HepG2 (cell line): ENCODE results near the gene PRKCI. TPM values are rescaled to one million over a fixed set of nuclear protein-coding genes. Genes with fewer than 3 reads are reported as not detected.

Experiments
- CBX1 ChIP-seq: IDR thresholded peaks from one replicate; pipeline ENCODE4 v1.6.1; 2016; ENCODE audit warnings: antibody characterized with exemption, low read depth
- GABPB1 ChIP-seq: IDR thresholded peaks from 2 replicates; pipeline ENCODE4 v1.6.1; 2016; ENCODE audit warnings: mild to moderate bottlenecking, missing genetic modification reagents, moderate library complexity, missing compliant biosample characterization
- GTF3A ChIP-seq: sonication (generic); formaldehyde crosslinking; conservative IDR thresholded peaks from 2 replicates; pipeline ENCODE4 v1.4.0; 2020; ENCODE audit warnings: mild to moderate bottlenecking, missing genetic modification reagents
- IRX3 ChIP-seq: sonication (generic); formaldehyde crosslinking; IDR thresholded peaks from 2 replicates; pipeline ENCODE4 v1.8.1; 2023; ENCODE audit warnings: mild to moderate bottlenecking, low read depth, missing genetic modification reagents, borderline replicate concordance
- MED13 ChIP-seq: sonication (generic); formaldehyde crosslinking; IDR thresholded peaks from 2 replicates; pipeline ENCODE4 v1.5.0; 2020; ENCODE audit warnings: missing genetic modification reagents
- MYC ChIP-seq: sonication (generic); formaldehyde crosslinking; IDR thresholded peaks from 2 replicates; pipeline ENCODE4 v1.9.0; 2021; ENCODE audit warnings: missing genetic modification reagents, borderline replicate concordance
- PTBP1 ChIP-seq: fragments of 200-400 bp; formaldehyde crosslinking; IDR thresholded peaks from 2 replicates; pipeline ENCODE4 v1.6.1; 2018; ENCODE audit warnings: low read length, low read depth; ENCODE audit not compliant: poor library complexity, severe bottlenecking
- RFX5 ChIP-seq: IDR thresholded peaks from 2 replicates; pipeline ENCODE4 v1.6.1; 2011; ENCODE audit warnings: low read depth, low read length, improper control_type of control experiment
- SRSF1 ChIP-seq: fragments of 200-400 bp; formaldehyde crosslinking; optimal IDR thresholded peaks from 2 replicates; pipeline ENCODE3; 2017; ENCODE audit warnings: mild to moderate bottlenecking, low read depth, low read length, moderate library complexity
- ZFP37 ChIP-seq: sonication (generic); formaldehyde crosslinking; IDR thresholded peaks from 2 replicates; pipeline ENCODE4 v1.4.0; 2020; ENCODE audit warnings: missing genetic modification reagents, borderline replicate concordance
- ZNF225 ChIP-seq: sonication (generic); formaldehyde crosslinking; IDR thresholded peaks from 2 replicates; pipeline ENCODE4 v1.4.0; 2020; ENCODE audit warnings: mild to moderate bottlenecking, missing genetic modification reagents
- ZNF343 ChIP-seq: sonication (generic); formaldehyde crosslinking; IDR thresholded peaks from 2 replicates; pipeline ENCODE4 v1.4.0; 2020; ENCODE audit warnings: mild to moderate bottlenecking, missing genetic modification reagents
- ZNF441 ChIP-seq: sonication (generic); formaldehyde crosslinking; IDR thresholded peaks from 2 replicates; pipeline ENCODE4 v1.7.0; 2021; ENCODE audit warnings: missing genetic modification reagents, borderline replicate concordance
- ZNF747 ChIP-seq: sonication (generic); formaldehyde crosslinking; IDR thresholded peaks from 2 replicates; pipeline ENCODE4 v1.8.1; 2023; ENCODE audit warnings: missing genetic modification reagents, mild to moderate bottlenecking, borderline replicate concordance
- polyA plus RNA-seq, 8 experiments: library from polyadenylated mRNA; depleted of rRNA in 3 of 8; stranded (reverse) in 7 of 8; unstranded in 1 of 8; fragments of >200 nt; fragmentation: Illumina TruSeq in 4 of 8; extraction: Trizol in 4 of 8; gene quantifications; 2 replicates each; pipeline versions ENCODE4 v1.2.1 to v1.2.3, GENCODE V29; 2011 to 2016; ENCODE audit warnings: low read depth in 4 of 8, missing spikeins in 1 of 8, mixed read lengths in 1 of 8; ENCODE audit not compliant: insufficient read depth in 1 of 8
- total RNA-seq, 5 experiments: library from RNA; depleted of rRNA; stranded (reverse); fragments of >200 nt; fragmentation: Illumina TruSeq; extraction: Trizol; gene quantifications; 2 replicates each; pipeline ENCODE4 v1.2.3, GENCODE V29; 2016; ENCODE audit warnings: low read depth in 1 of 5
- TF ChIP-seq, protein P1 (sequence below): sonication (generic); formaldehyde crosslinking; IDR thresholded peaks from 2 replicates; pipeline ENCODE4 v1.9.0; 2021; ENCODE audit warnings: missing genetic modification reagents, borderline replicate concordance
- TF ChIP-seq, protein P2 (sequence below): sonication (generic); formaldehyde crosslinking; IDR thresholded peaks from 2 replicates; pipeline ENCODE4 v1.5.1; 2020; ENCODE audit warnings: missing genetic modification reagents, mild to moderate bottlenecking, borderline replicate concordance
- TF ChIP-seq, protein P3 (sequence below), 2 experiments: sonication (generic) in 1 of 2; formaldehyde crosslinking in 1 of 2; IDR thresholded peaks; 2 replicates each; pipeline versions ENCODE4 v1.5.1 to v1.6.1; 2011 to 2020; ENCODE audit warnings: borderline replicate concordance in 1 of 2, low read depth in 1 of 2, low read length in 1 of 2, mild to moderate bottlenecking in 1 of 2, missing genetic modification reagents in 1 of 2, moderate library complexity in 1 of 2
- TF ChIP-seq, protein P4 (sequence below): sonication (generic); formaldehyde crosslinking; IDR thresholded peaks from 2 replicates; pipeline ENCODE4 v1.4.0; 2020; ENCODE audit warnings: mild to moderate bottlenecking, missing genetic modification reagents, borderline replicate concordance
- TF ChIP-seq, protein P5 (sequence below): IDR thresholded peaks from 2 replicates; pipeline ENCODE4 v1.6.1; 2016; ENCODE audit warnings: missing compliant biosample characterization, missing genetic modification reagents, borderline replicate concordance

The PRKCI gene
- total and polyA plus RNA-seq, 2 of the 13 experiments (the other 11 are each of a cell fraction or from before 2014, with no cell fraction given) = 17.2 to 30.4 TPM

DNA sequence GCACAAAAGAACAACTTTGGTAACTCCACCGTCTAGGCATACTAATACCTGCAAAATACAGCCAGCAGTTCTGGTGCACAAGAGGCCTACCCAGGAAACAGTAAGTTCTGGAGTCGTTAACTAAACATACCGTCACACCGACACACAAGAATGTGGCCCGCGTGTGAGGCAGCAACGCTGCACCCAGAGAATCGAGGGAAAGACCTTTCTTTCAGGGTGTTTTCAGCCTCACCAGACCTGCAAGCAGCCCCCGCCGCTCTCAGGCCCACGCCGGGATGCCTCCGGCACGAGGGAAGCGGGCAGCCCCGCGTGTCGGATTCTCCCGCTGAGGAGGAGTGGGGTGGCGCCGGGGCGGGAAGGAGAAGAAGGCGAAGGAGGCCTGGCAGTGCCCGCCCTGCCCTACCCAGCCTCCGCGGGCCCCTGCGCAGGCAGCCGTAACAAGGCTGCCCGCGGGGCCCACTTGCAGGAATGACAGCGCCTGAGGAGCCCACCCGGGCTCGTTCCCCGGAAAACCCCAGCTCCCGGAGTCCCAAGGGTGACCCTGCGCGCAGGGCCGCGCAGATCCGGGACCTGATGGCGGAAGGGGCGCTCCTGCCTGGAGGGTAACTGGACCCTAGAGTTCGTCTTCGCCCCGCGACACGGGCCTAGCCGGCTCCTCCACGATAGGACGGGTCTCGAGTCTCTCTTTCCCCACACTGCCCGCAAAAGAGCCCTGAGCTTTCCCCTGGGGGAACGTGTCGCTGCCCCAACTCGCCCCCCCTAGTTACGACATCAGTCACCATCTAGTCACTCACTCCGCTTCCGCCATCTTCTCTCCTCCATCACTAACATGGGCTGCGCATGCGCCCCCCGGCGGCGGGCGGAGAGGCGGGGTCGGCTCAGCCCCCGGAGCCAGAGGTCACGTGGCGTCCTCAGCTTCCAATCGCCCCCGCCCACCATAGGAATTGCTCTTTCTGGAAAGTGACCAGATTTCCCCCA, 41.0 kb upstream of the PRKCI start, which contains the start of gene PHC3 (continued):
- TF ChIP-seq, protein P1, sequence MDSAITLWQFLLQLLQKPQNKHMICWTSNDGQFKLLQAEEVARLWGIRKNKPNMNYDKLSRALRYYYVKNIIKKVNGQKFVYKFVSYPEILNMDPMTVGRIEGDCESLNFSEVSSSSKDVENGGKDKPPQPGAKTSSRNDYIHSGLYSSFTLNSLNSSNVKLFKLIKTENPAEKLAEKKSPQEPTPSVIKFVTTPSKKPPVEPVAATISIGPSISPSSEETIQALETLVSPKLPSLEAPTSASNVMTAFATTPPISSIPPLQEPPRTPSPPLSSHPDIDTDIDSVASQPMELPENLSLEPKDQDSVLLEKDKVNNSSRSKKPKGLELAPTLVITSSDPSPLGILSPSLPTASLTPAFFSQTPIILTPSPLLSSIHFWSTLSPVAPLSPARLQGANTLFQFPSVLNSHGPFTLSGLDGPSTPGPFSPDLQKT (CRISPR knock-in tag) = no peak
- TF ChIP-seq ZNF747 (CRISPR knock-in tag) = 0 out of 2 replicates have a peak, but pooled peaks have one; percentile 52
- TF ChIP-seq RFX5 = 0 out of 2 replicates have a peak, but pooled peaks have one; percentile 34
- TF ChIP-seq MED13 = peak; percentile 46
- TF ChIP-seq, protein P2, sequence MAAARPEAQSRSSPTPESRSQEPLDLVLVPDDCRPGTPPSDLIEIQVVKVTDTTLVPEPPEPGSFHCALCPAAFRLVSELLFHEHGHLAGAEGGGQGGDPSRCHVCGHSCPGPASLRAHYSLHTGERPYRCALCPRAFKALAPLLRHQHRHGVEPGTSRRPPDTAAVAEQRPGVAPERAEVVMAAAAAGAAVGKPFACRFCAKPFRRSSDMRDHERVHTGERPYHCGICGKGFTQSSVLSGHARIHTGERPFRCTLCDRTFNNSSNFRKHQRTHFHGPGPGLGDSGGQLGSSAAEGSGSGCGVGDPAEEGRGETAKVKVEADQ (CRISPR knock-in tag) = no peak
- TF ChIP-seq GTF3A (CRISPR knock-in tag) = no peak
- TF ChIP-seq ZNF225 = 0 out of 2 replicates have a peak, but pooled peaks have one; percentile 22
- peak; percentile 71 for TF ChIP-seq SRSF1
- TF ChIP-seq MYC (CRISPR knock-in tag) = peak; percentile 55; the same call in 1 of the 2 replicates
- TF ChIP-seq, protein P3, sequence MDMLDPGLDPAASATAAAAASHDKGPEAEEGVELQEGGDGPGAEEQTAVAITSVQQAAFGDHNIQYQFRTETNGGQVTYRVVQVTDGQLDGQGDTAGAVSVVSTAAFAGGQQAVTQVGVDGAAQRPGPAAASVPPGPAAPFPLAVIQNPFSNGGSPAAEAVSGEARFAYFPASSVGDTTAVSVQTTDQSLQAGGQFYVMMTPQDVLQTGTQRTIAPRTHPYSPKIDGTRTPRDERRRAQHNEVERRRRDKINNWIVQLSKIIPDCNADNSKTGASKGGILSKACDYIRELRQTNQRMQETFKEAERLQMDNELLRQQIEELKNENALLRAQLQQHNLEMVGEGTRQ (IDR thresholded peaks at IDR 0.05; ENCODE audit: low read depth, low read length) = peak; percentile 91
- TF ChIP-seq, protein P3 (CRISPR knock-in tag; IDR thresholded peaks at IDR 0.05; ENCODE audit: borderline replicate concordance) = peak; percentile 97; the same call in 1 of the 2 replicates
- no peak for TF ChIP-seq IRX3 (CRISPR knock-in tag)
- TF ChIP-seq, protein P4, sequence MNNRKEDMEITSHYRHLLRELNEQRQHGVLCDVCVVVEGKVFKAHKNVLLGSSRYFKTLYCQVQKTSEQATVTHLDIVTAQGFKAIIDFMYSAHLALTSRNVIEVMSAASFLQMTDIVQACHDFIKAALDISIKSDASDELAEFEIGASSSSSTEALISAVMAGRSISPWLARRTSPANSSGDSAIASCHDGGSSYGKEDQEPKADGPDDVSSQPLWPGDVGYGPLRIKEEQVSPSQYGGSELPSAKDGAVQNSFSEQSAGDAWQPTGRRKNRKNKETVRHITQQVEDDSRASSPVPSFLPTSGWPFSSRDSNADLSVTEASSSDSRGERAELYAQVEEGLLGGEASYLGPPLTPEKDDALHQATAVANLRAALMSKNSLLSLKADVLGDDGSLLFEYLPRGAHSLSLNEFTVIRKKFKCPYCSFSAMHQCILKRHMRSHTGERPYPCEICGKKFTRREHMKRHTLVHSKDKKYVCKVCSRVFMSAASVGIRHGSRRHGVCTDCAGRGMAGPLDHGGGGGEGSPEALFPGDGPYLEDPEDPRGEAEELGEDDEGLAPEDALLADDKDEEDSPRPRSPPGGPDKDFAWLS (CRISPR knock-in tag) = no peak
- 0 out of 2 replicates have a peak, but pooled peaks have one; percentile 50 for TF ChIP-seq ZNF343 (CRISPR knock-in tag)
- peak; percentile 67 for TF ChIP-seq GABPB1 (CRISPR knock-in tag)
- TF ChIP-seq ZFP37 = no peak
- TF ChIP-seq, protein P5, sequence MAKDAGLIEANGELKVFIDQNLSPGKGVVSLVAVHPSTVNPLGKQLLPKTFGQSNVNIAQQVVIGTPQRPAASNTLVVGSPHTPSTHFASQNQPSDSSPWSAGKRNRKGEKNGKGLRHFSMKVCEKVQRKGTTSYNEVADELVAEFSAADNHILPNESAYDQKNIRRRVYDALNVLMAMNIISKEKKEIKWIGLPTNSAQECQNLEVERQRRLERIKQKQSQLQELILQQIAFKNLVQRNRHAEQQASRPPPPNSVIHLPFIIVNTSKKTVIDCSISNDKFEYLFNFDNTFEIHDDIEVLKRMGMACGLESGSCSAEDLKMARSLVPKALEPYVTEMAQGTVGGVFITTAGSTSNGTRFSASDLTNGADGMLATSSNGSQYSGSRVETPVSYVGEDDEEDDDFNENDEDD (CRISPR knock-in tag) = 0 out of 2 replicates have a peak, but pooled peaks have one; percentile 21
- TF ChIP-seq PTBP1 = no peak
- TF ChIP-seq CBX1 = peak; percentile 60
- TF ChIP-seq ZNF441 (CRISPR knock-in tag) = 0 out of 2 replicates have a peak, but pooled peaks have one; percentile 27
